ENCODE data around the gene CELA2B. TPM values are rescaled to one million over a fixed set of nuclear protein-coding genes. Genes with fewer than 3 reads are reported as not detected.
"Not testable (repeated sequence)": the region's sequence is repeated elsewhere in the genome, so short reads cannot be mapped to it uniquely, and the experiment has no call there.

CELA2B gene
- total RNA-seq, 1 donor from 2014 or later = not detected

DNA sequence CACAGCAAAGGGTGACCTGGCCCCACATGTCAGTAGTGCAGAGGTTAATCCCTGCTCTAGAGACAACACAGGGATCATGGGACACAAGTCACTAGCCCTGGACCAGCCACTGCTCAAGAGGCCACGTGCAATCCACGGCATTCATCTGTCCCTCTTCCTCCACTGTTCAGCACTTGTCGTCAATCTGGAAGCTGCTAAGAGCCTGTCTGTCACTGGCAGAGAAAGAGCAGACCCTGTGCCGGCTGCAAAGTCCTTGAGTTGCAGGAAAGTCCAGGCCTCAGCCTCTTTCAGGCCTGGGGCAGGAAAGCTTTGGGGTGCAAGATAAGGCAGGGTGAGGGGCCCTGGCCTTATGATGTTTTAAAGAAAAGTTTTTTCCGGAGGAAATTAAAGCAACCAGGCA, 16.7 kb downstream of the CELA2B start:
- no peak for DNase-seq (ENCODE audit: low spot score)

DNA sequence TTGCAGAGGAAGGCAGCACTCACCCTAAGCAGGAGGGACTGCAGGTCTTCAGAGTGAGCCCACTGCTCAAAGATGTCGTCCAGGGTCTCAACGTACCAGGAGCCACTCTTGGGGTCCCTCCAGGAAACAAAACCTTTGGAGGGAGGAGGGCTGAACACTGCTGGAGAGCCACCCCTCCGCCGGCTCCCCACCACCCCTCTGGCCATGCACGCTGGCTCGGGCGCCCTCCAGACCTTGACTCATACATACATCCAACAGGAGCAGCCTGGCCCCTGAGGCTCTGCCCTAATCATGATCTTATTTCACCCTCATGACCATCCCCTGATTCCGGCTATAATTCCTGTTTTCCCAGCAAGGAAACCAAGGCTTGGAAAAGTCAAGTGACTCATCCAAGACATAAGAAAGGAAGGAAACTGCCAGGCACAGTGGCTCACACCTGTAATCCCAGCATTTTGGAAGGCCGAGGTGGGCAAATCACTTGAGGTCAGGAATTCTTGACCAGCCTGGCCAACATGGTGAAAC, 18.0 kb downstream of the CELA2B start:
- DNase-seq (ENCODE audit: low spot score) = no peak

- no peak for DNase-seq (ENCODE audit: low spot score)
Measured at GRCh38 chr1:15500184-15501178, 24.6 kb downstream of the CELA2B start.

- no peak for DNase-seq (ENCODE audit: low spot score)
Measured at GRCh38 chr1:15501208-15502032, 25.5 kb downstream of the CELA2B start.

- no peak for DNase-seq (ENCODE audit: low spot score)
Measured at GRCh38 chr1:15504436-15504835, 28.5 kb downstream of the CELA2B start.

GRCh38 chr1:15506831-15507230, 30.9 kb downstream of the CELA2B start:
- no peak for DNase-seq (ENCODE audit: low spot score)

GRCh38 chr1:15507278-15507677, 31.4 kb downstream of the CELA2B start:
- DNase-seq (ENCODE audit: low spot score) = no peak

GRCh38 chr1:15508700-15509487, 33.0 kb downstream of the CELA2B start:
- peak; percentile 64 for DNase-seq (ENCODE audit: low spot score)

GRCh38 chr1:15509586-15509985, 33.7 kb downstream of the CELA2B start:
- no peak for DNase-seq (ENCODE audit: low spot score)

- DNase-seq (ENCODE audit: low spot score) = peak; percentile 41
Measured at GRCh38 chr1:15510611-15511405, 34.9 kb downstream of the CELA2B start.

- DNase-seq (ENCODE audit: low spot score) = no peak
Measured at GRCh38 chr1:15513192-15513591, 37.3 kb downstream of the CELA2B start.

DNA sequence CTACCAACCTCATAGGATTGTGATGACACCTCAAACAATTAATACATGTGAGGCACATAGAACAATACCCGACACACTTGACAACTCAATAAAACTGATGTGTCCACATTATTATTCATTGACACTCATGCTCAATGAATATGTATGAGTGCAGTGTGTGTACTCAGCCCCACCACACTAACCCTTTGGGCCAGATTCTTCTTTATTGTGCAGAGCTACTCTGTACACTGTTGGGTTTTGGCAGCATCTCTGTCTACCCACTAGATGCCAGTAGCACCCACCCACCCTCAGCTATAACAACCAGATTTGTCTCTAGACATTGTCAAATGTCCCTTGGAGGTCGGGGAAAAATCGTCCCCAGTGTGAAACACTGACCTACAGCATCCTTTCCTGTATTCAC, 38.0 kb downstream of the CELA2B start:
- DNase-seq (ENCODE audit: low spot score) = peak; percentile 49

DNA sequence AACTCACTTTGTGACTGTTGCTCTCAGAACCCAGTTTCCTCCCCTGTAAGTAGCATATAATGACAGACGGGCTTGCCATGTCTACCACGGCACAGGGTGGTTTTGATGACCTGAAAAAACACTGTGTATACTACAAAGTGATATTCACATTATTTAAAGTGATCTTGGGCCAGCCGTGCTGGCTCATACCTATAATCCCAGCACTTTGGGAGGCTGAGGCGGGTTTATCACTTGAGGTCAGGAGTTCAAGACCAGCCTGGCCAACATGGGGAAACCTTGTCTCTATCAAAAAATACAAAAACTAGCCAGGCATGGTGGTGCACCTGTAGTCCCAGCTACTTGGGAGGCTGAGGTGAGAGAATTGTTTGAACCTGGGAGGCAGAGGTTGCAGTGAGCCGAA, 38.7 kb downstream of the CELA2B start:
- DNase-seq (ENCODE audit: low spot score) = not testable (repeated sequence)

DNA sequence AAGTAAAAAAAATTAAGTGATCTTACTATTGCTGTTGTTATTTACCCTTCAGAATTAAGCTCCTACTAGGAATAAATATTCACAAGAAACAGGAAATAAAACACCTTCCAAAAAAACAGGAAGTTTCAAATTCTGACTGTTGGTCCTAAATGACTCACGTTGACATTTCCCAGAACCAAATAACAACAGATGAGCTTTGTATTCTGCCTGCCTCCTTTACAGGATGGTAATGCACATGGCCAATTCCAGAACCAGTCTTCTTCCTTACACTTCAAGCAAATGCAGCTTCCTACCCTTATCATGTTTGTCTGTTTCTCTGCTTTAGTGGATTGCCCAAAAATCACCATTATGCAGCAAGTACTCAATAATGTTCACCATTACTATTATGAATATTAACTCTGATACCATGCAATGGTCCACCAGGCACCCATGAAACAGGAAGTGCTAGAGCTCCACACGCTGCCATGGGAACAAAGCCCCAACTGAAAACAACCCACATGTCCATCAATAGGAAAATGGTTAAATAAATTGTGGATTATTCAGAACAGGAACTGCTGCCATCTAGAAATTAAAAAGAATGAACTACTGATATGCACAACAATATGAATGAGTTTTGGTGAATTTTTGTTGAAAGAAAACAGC, 39.2 kb downstream of the CELA2B start:
- no peak for DNase-seq (ENCODE audit: low spot score)

DNA sequence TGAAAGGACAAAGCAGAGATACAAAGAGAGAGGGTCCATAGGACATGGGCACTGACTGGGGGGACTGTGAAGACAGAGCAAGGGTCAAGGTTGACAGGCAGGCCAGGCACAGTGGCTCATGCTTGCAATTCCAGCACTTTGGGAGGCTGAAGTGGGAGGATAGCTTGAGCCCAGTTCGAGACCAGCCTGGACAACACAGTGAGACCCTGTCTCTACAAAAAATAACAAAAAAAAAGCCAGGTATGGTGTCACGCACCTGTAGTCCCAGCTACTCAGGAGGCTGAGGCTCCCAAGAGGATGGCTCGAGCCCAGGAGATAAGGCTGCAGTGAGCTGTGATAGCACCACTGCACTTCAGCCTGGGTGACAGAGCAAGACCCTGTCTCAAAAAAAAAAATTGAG, 43.7 kb downstream of the CELA2B start:
- no peak for DNase-seq (ENCODE audit: low spot score)

- peak; percentile 65 for DNase-seq (ENCODE audit: low spot score)
Measured at GRCh38 chr1:15521206-15521906, 45.5 kb downstream of the CELA2B start.

- DNase-seq (ENCODE audit: low spot score) = no peak
Measured at GRCh38 chr1:15522551-15522950, 46.6 kb downstream of the CELA2B start.

DNA sequence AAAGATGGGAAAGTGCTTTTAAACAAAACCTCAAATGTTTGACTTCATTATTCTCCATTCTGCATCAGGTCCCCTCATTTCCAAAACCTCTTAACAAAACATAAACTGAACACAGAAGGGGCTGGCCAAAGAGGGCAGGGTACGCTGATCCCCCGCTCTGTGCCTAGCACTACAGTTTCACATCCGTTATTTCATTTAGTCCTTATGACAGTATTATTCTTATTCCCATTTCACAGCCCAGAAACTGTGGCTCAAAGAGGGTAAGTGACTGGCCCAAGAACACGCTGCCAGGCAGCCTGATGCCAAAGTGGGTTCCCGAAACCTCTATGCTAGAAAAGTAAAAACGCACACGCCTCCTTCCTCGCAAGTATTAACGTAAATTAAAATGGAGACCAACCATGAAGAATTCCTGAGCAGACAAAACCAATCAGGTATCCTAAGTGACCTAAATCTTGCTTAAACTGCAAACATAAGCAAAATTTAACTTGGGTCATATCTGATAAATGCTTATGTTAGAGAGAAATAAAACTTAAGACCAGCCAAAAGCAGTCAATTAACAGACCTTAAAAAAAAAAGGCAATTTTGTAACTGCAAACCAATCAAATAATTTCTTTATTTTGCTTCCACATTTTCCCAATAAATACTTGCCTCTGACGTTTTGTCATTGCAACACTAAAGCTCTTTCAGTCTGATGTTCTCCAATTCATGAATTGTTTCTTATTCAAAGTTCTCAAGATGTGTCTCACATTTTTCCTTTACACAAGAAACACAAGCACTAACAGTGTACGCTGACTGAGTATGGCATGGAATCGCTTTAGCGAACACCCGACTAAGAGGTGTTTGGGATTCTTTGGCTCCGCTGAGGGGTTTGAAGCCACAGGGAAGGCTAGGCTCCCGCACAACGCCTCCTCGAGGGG, 47.5 kb downstream of the CELA2B start:
- DNase-seq (ENCODE audit: low spot score) = no peak

All from mesenteric fat pad (tissue), 1 donor.